NCI-H2196 (cell line): ENCODE measurements around the gene MXD1.
"Not testable (repeated sequence)": the region's sequence is repeated elsewhere in the genome, so short reads cannot be mapped to it uniquely, and the experiment has no call there.

ENCODE experiments used
- DNase-seq: peaks from one replicate; lab custom pipeline; 2025; ENCODE audit not compliant: unreplicated experiment; lab: John Stamatoyannopoulos, UW

MXD1 gene, protein sequence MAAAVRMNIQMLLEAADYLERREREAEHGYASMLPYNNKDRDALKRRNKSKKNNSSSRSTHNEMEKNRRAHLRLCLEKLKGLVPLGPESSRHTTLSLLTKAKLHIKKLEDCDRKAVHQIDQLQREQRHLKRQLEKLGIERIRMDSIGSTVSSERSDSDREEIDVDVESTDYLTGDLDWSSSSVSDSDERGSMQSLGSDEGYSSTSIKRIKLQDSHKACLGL

DNA sequence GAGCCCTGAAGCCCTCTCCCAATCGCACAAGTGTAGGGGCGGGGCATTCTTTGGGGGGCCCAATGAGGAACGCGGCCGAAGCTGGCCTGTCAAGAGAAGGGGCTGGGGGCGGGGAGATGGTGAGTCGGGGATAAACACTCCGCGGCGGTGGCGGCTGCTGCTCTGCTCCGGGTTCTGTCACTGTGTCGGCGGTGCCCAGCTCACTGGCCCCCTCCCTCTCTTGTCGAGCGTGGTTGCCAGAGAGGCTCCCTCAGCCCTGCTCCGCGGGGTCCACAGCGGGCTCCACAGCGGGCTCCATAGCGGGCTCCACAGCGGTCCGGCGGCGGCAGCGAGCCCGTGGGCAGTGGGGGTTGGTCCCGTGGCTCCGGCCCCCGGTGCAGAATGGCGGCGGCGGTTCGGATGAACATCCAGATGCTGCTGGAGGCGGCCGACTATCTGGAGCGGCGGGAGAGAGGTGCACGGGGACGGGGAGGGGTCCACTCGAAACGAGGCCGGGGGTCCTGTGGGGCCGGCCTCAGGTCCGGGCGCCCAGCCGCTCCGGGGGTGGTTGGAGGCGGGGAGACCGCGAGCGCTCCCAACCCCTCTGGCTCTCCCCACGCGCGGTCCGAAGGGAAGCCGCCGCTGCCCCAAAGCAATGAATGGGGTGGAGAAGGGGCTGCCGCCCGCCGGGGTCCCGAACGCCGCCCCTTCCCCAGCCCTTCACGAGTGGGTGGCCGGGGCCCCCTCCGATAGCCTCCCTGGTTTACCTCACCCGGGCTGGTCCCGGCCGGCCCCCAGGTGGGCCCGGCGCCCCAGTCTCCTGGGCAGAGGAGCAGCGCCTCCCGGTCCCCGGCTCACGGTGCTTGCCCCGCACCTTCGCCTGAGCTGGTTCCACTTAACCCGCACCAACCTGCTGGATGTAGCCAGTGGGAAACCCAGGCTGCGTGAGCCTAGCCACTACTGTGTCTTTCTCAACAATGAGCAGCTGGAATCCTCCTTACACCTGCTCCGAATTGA, at the start of gene MXD1:
Gene MXD1, plus strand, starts transcription at position 160 of the 996 bp plus-strand sequence. Its CDS starts 222 bp downstream, at position 382.
- no peak for DNase-seq

DNA sequence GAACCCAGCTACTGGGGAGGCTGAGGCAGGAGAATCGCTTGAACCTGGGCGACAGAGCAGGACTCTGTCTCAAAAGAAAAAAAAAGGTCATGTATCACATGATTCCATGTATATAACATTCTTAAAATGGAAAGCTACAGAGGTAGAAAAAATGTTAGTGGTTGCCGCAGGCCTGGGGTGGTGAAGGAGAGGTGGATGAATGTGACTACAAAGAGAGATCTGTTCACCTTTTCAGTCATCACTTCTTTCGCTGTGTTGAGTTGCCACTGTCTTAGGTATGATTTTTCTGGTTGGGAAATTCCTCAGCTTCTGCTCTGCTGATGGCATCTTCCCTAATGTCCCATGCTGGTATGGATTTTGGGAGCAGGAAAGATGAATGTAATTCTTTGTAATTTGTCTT, 26.5 kb upstream of the MXD1 start:
- DNase-seq = no peak

DNA sequence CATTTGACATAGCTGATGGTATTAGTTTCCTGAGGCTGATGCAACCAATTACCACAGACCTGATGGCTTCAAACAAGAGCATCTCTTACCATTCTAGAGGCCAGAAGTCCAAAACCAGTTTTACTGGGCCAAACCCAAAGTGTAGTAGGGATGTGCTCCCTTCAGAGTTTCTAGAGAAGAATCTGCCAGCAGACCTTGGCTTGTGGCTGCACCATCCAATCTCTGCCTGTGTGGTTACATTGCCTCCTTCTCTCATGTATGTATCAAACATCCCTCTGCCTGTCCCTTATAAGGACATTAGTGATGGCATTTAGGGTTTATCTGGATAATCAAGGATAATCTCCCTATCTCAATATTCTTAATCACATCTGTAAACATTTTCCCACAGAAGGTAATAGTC, 25.6 kb upstream of the MXD1 start:
- no peak for DNase-seq

DNA sequence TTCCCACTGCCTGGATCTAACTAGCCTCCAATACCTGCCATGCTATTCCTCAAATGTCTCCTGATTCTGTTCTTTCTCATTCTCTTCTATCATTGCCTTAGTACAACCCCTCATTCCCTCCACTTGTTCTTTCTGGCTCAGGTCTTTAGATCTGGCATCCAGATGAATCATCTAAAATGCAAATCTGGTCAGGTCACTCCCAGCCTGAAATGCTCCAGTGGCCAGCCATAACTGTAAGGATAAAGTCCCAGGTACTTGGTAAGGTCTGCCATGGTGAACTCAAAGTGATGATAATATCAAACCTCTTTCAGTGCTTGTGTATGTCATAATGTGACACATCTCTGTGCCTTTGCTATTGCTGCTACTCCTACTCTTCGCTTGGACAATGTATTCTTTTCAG, 24.0 kb upstream of the MXD1 start:
- no peak for DNase-seq

DNA sequence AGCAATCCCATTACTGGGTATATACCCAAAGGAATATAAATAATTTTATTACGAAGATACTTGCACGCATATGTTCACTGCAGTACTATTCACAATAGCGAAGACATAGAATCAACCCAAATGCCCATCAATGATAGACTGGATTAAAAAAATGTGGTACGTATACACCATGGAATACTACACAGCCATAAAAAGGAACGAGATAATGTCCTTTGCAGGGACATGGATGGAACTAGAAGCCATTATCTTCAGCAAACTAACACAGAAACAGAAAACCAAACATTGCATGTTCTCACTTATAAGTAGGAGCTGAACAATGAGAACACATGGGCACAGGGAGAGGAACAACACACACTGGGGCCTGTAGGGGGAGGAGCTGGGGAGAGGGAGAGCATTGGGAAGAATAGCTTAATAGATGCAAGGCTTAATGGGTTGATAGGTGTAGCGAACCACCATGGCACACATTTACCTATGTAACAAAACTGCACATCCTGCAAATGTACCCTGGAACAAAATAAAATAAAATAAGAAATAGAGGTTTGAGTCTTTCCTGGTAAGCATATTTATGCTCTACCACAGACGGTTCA, 22.0 kb upstream of the MXD1 start:
- DNase-seq = not testable (repeated sequence)

DNA sequence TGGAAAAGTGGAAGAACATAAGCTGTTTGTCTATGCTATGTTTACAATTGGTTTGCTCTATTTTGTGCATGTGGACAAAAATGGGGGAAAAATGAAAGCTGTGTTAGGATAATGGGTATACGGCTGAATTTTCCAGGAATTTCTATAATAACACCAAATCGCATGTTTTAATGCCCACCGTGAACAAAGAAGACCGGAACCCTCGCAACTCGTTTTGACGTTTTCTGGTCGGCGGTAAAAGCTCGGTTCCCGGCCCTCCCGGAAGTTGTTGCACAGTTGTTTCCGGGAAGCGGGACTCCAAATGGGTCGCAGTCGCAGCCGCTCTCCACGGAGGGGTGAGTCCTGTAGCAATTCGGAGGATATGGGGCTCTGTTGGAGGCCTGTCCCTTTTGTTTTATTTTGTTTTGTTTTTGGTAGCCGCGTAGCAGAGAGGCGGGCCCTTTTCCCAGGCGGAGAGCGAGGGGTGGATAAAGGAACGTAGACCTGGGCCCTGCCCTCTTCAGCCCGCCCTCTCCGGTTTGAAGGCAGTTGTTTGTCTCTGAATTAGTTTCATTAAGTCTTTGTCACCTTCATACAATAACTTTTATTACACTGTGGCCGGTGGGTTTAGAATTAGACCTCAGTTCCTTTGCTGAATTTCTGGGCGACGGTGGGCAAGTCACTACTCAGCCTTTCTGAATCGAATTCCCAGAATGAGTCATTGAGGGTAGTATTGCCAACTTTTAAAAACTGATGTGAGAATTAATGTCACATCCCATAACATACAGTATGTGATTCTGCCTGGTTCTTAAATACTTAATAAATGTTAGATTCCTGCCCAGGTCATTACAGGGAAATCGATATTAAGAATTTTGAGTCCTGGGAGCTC, 21.0 kb upstream of the MXD1 start, which contains the start of gene SNRNP27:
Gene SNRNP27, plus strand, starts transcription at position 273 of the 868 bp plus-strand sequence. Its CDS starts 29 bp downstream, at position 302.
- peak; percentile 56 for DNase-seq

DNA sequence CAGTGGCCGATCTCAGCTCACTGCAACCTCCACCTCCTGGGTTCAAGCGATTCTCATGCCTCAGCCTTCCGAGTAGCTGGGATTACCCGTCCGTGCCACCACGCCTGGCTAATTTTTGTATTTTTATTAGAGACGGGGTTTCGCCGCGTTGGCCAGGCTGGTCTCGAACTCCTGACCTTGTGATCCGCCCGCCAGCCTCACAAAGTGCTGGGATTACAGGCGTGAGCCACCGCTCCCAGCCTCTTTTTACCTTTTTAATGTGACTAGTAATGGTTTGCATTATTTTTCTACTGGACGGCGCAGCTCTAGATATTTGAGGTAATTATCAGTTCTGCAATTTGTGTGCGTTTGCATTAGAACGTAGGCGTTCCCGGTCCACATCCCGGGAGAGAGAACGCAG, 20.2 kb upstream of the MXD1 start:
- not testable (repeated sequence) for DNase-seq

DNA sequence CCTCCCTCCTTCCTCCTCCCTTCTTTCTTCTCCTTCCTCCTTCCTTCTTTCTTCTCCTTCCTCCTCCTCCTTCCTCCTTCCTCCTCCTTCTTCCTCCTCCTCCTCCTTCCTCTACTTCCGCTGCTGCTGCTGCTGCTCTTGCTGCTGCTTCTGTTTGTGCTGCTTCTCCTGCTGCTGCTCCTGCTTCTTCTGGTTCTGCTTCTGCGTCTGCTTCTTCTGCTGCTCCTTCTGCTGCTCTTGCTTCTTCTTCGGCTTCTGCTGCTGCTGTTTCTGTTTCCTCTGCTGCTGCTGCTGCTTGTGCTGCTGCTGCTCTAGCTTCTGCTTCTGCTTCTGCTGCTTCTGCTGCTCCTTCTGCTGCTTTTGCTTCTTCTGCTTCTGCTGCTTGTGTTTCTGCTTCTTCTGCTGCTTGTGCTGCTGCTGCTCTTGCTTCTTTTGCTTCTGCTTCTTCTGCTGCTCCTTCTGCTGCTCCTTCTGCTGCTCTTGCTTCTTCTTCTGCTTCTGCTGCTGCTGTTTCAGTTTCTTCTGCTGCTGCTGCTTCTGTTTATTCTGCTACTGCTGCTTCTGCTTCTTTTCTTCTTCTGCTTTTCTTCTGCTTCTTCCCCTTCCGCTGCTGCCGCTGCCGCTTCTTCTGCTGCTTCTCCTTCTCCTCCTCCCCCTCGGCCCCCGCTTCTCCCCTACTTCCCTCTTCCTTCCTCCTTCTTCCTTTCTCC, 12.5 kb upstream of the MXD1 start:
- no peak for DNase-seq

DNA sequence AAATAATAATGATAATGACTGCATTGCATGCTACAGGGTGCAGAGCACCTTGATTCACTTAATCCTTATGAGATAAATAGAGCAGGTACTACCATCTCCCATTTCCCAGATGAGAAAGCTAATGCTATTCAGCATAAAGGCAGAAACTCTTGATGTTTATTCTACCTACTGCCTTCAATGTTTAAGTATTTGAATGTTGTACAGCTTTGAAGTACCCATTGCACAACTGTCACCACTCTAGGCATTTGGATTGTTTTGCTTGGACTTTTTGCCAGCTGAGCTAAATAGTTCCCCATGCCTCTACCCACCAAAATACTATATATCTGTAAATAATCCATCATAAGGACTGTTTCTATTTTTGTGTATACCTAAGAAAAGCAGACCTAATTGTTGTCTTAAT, 7.7 kb upstream of the MXD1 start:
- no peak for DNase-seq

DNA sequence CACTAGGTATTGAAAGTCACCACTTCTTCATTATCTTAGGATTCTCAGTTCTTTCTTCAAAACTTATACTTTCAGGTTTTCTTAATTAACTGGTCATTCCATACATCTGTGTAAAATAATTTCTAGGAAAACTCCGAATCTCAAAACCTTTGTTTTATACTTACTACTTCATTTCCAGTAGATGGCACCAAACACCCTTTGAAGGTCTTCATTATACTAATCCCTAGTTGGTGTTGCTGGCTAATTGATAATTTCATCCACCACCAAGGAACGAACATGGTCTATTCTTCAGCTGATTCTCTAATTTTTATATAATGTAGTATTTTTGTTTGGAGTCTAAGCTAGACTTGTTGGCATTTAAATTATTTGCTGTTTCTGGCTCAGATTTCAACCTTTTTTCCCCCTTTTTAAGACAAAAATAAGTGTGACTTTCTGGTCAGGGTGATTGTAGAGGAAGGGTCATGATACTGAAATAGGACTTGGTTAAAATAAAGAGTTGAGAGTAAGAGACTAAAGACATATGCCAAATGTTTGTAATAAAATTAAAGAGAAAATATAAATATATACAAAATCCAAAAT, 2.8 kb upstream of the MXD1 start:
- peak; percentile 48 for DNase-seq

DNA sequence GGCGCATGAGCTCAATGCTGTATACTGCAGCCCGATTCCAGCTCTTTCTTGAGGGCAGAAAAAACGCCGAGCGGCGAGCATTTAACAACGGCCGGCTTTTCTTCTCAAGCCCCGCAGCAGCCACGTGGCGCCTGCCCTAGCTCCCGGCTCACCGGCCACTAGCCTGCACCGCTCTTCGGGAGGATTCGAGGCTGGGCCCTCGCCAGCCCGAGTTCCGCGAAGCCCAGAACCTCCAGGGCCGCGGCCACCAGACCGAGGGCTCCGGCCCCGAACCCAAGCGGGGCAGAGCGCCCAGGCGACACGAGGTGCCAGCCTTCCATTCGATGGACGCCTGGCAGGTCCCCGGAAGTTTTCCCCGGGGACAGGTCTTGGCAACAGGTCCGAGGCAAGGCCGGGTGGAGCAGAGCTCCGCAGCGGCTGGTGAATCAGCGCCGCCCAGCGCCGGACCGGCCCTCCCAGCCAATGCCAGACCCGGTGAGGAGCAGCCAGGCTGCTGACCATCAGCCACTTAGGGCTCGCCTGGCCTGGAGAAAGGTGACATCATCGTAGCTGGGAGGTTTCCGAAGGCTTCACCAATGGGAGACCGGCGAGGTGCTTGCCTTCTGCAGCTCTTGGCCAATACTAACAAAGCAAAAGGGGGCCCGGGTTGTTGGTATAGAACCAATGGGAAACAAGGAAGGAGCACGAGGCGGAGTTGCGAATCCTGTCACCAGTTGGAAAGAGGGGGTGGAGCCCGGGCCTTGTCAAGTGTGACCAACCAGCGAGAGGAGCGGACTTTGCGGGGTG, 552 bp upstream of the MXD1 start:
- DNase-seq = peak; percentile 95

DNA sequence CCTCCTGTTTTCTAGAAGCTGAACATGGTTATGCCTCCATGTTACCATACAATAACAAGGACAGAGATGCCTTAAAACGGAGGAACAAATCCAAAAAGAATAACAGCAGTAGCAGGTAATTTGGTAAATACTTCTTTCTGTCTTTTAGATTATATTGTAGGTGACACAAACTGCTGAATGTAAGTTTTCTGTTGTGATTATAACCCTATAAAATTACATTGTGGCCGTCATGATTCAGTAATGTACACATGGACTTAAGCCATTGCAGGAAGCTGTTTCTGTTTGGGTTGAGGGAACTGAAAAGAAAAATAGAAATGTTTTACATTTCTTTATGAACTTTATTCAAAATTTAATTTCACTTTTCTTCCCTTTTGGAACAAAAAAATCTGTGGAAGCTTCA, 1.2 kb downstream of the MXD1 start:
- no peak for DNase-seq

DNA sequence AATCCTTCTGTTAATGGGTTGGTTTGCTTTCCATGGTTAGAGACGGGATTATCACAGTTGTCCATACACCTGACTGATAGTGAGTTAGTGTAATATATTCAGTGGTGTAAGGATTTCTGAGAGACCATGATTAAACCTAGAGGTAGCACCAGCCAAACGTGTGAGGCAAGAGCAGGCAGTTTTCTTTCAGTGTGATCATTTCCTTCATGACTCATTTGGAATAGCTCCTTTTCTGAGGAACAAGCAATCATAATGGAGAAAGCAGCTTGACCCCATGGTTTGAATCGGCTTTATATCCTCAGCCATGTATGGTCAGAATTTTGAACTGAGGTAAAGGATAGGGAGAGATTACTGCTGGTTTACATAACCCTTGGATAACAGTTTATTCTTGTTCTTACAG, 2.9 kb downstream of the MXD1 start:
- no peak for DNase-seq

DNA sequence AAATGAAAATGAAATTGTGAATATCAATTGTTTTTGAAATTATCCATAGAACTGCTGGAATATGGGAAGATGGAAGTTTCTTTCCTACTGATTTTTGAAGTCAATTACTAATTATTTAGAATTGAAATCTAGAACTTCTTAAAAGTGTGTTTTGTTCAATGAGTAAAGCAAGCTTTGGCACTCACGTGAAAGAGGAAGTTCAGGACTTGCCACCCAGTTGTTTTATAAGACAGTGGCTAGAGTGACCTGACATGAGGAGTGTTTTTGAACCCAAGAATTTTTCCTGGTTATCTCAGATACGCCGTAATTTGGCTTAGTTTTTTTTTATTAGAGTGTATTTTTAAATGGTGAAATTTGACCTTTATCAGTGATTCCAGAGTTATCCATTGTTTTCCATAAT, 3.5 kb downstream of the MXD1 start:
- no peak for DNase-seq

DNA sequence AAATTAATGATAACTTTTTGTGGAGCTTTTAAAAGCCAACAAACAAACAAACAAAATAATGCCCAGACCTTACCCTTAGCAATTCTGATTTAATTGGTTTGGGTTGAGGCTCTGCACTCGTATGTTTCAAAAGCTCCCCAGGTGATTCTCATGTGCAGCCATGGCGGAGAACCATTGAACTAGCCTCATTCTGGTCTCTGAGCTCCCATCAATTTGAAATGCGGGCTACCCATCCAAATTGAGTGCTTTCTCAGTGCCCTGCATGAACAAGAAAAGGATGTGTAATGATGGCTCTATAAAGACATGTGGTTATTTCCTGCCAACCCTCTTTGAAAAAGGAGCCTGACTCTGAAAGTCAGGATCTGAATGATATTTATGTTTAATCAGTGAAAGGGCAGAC, 8.2 kb downstream of the MXD1 start:
- DNase-seq = no peak

DNA sequence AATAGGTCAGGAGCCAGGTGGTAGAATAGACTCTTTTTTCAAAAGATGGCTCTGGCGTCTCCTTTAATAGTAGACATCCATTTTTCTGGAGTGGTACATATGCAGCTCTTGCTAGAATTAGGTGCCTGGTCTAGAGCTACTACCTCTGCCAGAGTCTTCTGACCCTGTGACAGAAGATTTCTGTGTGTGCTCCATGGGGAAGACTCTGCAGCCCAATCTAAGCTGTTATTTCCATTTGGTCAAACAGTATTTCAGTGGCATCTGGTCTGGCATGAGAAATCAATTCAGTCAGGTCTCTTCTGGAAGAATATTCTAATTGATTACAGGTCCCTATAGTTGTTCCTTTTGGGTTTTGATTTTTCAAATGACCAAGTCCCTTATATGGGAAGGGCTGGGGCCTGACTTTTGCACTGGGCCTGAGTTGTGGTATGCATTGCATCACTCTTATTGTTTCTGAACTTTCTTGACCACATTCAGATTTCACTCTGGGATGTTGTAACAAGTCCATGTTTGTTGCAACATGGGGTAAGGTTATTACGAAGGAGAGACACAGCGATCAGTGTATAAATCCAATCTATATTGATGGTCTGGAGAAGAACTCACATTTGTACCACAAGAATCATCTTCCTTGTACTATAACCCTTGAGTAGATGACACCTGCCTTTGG, 12.1 kb downstream of the MXD1 start:
- no peak for DNase-seq

DNA sequence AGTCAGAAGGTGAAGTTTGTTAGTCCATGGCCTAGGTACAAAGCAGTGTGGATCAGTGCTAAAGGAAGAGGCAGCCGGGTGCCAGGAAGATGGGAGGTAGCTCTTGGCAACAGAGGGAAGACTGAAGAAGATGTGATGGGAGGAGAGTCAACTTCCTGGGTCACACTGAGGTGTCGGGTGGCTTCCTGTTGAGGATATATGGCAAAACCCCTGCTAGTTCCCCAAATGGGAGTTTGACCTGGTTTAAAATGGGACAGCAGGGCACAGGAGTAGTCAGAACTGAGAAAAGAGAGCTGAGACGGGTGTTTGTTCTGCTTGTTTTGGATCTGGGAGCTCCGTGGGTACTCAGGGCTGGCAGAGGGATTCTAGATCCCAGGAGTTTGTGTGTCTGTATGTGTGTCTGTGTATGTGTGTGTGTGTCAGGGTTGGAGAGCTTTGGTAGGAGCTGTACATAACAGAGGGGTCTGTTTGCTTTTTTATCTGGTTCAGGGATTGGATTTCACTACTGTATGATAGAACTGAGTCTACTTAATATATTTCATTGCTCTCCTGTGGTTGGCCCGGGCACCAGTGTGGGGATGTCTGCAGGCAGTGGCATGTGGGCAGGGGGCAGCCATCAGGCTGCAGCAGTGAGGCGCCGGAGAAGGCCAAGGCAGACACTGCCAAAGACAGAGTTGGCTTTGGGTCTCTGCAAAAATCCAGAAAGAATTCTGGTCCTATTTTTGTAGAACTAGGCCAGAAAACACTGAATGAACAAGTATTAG, 17.1 kb downstream of the MXD1 start:
- no peak for DNase-seq

DNA sequence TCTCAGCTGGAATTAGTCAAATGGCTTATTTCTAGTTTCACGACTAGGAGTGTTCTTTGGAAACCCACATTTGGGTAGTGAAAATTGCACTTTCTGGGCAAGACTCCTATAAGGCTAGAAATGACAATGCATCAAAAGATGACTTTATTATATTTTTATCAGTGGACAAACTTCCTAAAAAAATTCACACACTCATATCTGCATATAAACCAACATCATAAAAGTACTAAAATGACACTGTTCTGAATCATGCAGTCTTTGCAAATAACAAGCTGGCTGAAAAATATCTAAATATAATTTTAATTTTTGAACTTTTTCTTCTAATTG, 17.6 kb downstream of the MXD1 start:
- DNase-seq = no peak
